CD4-positive, alpha-beta T cell treated with Interleukin-6 for 4 hours (primary cell): ENCODE results near the gene TRPV6.

Experiments
- DNase-seq: peaks from one replicate; pipeline ENCODE4 v3.0.0-alpha.2; 2020; ENCODE audit warnings: mixed read lengths

The TRPV6 gene

GRCh38 chr7:142847353-142847752, 38.2 kb downstream of the TRPV6 start:
- no peak for DNase-seq

GRCh38 chr7:142842251-142842766, 43.2 kb downstream of the TRPV6 start:
- DNase-seq, result no peak

- no peak for DNase-seq
Measured at GRCh38 chr7:142838461-142839213, 46.9 kb downstream of the TRPV6 start.

GRCh38 chr7:142836426-142836825, 49.1 kb downstream of the TRPV6 start:
- no peak for DNase-seq

GRCh38 chr7:142835487-142835886, 50.1 kb downstream of the TRPV6 start:
- DNase-seq, result peak; percentile 47

- no peak for DNase-seq
Measured at GRCh38 chr7:142833174-142834048, 52.1 kb downstream of the TRPV6 start.

GRCh38 chr7:142832417-142832816, 53.1 kb downstream of the TRPV6 start:
- DNase-seq, result no peak

- DNase-seq, result no peak
Measured at GRCh38 chr7:142827951-142828500, 57.5 kb downstream of the TRPV6 start.

- no peak for DNase-seq
Measured at GRCh38 chr7:142822714-142823113, 62.8 kb downstream of the TRPV6 start.
